ENCODE results near the gene LARP4.
A peak's percentile ranks its signal among the peaks of the same experiment; 100 is the strongest.
"Not testable (repeated sequence)": the region's sequence is repeated elsewhere in the genome, so short reads cannot be mapped to it uniquely, and the experiment has no call there.

Gene LARP4

DNA sequence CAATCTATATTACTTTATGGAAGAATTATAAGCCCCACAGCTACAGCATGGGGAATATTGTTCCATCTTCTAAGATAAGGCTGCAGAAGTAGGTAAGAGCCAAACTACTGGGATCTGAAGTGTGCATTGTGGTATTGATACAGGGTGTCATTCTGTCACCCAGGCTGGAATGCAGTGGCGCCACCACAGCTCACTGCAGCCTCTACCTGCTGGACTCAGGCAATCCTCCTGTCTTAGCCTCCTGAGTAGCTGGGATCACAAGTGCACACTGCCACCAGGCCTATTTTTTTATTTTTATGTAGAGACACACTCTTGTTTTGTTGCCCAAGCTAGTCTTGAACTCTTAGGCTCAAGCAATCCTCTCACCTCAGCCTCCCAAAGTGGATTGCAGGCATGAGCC, 82.8 kb downstream of the LARP4 start:
- DNase-seq (ENCODE audit: low read depth) = no peak

- no peak for DNase-seq (ENCODE audit: low read depth)
Observed at GRCh38 chr12:50488801-50489200, 88.1 kb downstream of the LARP4 start.

DNA sequence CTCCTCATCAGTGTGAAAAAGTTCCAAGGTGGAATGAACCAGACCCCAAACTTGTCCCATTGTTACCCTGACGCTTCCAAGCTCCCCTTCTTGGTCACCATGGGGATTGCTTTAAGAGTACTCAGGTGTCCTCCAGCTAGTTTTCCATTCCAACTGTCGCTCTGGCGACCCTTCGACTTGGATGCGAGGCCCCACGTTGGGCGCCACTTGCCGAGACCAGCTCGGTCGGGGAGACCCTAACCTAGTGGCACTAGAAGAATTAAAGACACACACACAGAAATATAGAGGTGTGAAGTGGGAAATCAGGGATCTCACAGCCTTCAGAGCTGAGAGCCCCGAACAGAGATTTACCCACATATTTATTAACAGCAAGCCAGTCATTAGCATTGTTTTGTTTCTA, 97.4 kb downstream of the LARP4 start:
- DNase-seq (ENCODE audit: low read depth) = not testable (repeated sequence)

- DNase-seq (ENCODE audit: low read depth) = peak; percentile 87
Observed at GRCh38 chr12:50504798-50505674, 104.4 kb downstream of the LARP4 start, which contains the start of gene DIP2B. DIP2B (plus strand) TSS chr12:50504985; CDS start chr12:50505141, 156 bp downstream.

DNA sequence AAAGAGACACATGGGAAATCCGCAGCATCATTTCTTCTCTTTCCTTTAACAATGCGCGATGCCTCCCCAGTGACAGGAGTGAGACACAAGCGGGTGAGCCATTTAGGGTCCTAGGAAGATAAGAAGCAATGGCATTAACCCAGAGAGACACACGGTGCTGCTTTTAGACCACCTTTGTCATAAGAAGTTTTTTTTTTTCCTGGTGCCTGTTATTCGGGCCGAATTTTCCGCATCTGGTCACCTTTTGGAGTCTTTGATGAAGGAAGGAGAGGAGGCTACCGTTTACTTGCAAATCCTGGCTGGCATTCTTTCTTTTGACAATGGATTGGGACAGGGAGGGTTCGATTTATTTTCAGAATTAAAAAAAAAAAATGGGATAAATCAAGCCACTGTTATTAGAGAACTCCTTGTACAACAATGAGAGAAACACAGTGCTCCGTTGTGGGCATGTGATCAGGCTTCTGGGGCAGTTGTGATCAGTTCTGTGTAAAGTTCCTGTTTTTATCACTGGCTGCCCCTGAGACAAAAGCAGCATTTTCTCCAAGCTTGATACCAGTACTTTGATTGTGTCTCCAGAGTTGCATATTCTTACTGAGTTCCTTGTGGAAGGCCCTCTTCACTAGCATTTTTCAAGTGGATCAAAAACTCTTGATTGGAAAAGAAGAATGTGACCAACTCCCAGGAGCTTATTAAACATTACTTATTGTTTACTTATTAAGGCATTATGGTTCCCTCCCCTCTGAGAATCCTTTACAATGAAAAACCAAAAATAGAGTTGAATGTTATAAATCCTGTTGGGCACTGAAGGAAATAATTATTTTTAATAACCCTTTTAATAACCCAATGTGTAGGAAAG, 105.2 kb downstream of the LARP4 start:
- no peak for DNase-seq (ENCODE audit: low read depth)

DNA sequence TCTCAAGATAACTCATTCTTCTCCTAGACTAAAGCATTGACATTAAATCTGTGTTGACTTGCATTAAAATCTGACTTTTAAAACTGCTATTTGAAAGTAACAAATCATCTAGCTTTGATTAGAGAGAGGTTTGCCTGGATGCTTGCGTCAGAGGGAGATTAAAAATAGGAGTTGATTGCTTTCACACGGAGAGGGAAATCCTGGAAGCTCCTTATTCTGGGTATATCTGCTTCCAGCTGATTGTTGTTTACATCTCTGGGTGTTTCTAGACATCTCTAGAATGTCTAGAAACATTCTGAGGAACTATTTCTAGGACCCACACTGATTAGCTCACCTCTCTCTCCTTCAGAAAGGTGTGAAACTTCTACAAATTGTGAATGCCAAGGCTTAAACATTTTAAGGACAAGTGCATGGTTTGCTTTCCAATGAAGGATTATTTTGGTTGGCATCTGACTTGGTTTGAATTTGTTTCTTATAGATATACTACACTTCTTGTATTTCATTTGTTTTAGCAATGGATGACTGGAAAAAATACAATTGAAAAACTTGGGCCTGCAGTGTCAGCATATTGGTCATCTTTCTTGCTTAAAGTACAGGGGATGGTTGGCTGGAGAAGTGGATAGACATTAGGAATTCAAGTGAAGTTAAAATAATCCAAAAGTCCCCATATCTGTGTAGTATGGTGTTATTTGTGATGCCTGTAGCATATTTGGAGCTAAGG, 106.2 kb downstream of the LARP4 start:
- DNase-seq (ENCODE audit: low read depth) = no peak

DNA sequence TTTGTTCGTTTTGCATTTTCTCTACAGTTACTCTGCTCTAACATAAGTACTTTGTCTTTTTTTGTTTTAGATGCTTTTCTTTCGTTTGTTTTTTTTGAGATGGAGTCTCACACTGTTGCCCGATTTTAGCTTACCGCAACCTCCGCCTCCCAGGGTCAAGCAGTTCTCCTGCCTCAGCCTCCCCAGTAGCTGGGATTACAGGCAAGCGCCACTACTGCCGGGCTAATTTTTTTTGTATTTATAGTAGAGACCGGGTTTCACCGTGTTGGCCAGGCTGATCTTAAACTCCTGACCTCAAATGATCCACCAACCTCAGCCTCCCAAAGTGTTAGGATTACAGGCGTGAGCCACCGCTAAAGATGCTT, 106.8 kb downstream of the LARP4 start:
- DNase-seq (ENCODE audit: low read depth) = no peak

DNA sequence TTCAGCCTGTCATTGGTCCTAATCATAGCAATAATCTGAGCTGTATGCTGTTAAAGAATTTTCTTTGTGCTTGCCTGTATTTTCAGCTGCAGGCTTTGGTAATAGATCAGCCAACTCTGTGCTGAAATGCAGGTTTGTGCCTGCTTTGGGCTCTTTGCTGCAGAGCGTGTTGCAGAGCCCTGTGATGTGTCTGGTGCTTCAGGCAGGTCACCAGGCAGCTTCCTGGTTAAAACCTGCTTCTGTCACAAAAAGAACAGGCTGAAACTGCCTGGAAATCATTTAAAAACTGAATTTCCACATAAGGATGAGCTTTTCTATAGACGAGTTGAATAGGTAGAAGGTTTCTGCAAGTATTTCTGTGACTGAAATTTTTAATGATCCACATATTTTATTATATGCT, 107.2 kb downstream of the LARP4 start:
- DNase-seq (ENCODE audit: low read depth) = no peak

DNA sequence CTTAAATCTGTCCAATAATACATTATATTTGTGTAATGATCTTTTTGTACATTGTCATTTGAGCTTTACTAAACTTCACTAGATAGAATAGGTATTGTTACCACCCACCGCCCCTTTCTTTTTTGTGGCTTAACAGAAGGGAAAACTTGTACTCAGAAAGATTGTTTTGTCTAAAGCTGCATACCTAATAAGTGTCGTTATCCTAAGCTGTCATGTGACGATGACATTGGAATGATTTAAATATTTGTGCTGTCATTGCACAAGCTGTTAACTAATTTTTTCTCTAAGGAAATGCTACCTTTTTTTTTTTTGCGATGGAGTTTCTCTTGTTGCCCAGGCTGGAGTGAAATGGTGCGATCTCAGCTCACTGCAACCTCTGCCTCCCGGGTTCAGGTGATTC, 107.7 kb downstream of the LARP4 start:
- no peak for DNase-seq (ENCODE audit: low read depth)

GRCh38 chr12:50508970-50509663, 108.4 kb downstream of the LARP4 start:
- DNase-seq (ENCODE audit: low read depth) = no peak

DNA sequence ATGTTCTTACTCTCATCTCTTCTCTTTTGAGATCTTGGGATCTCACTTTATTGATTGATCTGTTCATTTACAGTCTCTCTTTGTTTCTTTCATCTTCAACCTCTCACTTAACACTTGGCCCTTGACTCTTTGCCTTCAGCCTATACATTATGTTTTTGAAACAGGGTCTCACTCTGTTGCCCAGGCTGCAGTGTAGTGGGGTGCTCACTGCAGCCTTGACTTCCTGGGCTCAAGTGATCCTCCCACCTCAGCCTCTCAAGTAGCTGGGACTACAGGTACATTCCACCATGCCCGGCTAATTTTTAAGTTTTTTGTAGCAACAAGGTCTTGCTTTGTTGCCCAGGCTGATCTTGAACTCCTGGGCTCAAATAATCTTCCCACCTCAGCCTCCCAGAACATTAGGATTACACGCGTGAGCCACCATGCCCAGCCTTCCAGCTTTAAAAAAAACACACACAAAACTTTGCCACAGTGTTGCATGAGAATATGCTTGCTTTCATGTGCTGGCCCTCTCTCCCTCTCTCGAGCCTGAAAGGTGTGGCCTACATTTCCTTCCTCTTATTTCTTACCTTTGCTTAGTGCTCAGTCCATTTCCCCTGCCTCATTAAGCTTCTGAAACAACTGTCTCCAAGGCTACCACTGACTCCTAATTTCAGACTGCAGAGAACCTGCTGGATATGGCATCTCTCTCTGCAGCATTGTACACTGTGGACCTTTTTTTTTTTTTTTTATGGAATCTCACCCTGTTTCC, 114.0 kb downstream of the LARP4 start:
- DNase-seq (ENCODE audit: low read depth) = no peak

DNA sequence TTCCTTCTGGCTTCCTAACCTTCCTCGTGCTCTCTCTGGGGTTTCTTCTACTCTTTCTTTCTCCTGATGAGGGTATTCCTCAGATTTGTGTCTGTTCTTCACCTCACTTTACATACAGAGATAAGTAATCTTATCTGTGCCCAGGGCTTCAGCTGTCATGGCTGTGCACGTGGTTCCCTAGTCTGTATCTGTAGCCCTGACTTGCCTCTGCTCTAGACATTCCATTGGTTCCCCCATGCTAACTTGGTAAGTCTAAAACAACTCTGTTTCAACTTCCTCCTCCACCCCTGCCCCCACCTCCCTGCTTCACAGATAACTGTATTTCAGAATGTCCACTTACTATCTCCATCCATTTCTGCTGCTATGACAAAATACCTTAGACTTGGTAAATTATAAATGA, 114.9 kb downstream of the LARP4 start:
- no peak for DNase-seq (ENCODE audit: low read depth)

GRCh38 chr12:50517421-50518048, 116.8 kb downstream of the LARP4 start:
- DNase-seq (ENCODE audit: low read depth) = no peak

- DNase-seq (ENCODE audit: low read depth) = no peak
Observed at GRCh38 chr12:50518090-50518489, 117.4 kb downstream of the LARP4 start.

DNA sequence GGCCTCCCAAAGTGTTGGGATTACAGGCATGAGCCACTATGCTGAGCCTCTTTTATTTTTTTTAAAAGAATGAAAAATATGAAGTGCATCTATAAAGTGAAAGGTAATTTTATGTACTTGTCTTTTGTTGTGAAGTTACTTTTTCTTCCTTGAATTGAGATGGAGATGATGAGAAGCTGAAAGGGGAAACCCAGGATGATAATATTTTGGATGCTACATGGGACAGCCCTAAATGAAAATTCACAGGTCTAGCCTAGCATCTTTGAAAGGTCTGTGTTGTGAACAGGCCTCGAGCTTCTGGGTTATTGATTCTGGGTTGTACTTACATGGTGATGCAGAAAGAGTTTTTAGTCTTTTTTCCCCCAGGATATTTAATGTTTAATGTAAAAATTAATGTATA, 118.7 kb downstream of the LARP4 start:
- DNase-seq (ENCODE audit: low read depth) = no peak

- no peak for DNase-seq (ENCODE audit: low read depth)
Observed at GRCh38 chr12:50520416-50521207, 119.9 kb downstream of the LARP4 start.

DNA sequence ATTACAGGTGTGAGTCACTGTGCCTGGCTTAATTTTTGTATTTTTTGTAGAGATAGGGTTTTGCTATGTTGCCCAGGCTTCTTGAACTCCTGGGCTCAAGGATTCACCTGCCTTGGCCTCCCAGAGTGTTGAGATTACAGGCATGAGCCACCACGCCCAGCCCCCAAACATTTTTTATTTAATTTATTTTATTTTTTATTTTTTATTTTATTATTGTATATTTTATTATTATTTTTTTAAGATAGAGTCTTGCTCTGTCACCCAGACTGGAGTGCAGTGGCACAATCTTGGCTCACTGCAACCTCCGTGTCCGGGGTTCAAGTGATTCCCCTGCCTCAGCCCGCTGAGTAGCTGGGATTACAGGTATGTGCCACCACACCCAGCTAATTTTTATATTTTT, 121.1 kb downstream of the LARP4 start:
- not testable (repeated sequence) for DNase-seq (ENCODE audit: low read depth)

DNA sequence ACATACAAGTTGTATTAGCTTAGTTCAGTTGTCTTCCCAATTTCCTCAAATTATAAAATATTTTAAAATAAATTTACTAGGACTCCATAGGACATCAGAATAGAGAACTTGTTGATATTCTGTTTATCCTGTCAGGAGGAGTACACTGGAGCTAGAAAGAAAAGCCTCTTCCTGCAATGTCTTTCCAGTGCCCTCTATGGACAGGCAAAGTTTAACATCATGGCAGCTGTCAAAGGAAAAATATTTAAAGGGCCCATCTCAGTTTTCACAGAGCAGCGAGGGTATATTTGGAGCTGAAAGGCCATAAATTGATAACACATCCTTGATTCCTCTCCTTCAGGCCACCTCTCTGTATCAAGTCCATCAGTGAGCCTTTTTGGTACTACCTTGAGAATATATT, 123.1 kb downstream of the LARP4 start:
- DNase-seq (ENCODE audit: low read depth) = no peak

DNA sequence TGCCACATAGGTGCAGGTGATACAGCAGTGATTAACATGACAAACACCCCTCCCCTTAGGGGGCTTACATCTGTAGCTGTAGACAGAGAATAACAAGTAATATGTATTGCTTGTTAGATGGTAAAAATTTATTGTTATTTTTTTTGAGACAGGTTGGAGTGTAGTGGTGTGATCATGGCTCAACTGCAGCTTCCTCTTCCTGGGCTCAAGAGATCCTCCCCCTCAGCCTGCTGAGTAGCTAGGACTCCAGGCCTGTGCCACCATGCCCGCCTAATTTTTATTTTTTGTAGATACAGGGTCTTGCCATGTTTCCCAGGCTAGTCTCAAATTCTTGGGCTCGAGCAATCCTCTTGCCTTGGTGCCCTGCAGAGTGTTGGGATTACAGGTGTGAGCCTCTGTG, 123.9 kb downstream of the LARP4 start:
- DNase-seq (ENCODE audit: low read depth) = no peak

DNA sequence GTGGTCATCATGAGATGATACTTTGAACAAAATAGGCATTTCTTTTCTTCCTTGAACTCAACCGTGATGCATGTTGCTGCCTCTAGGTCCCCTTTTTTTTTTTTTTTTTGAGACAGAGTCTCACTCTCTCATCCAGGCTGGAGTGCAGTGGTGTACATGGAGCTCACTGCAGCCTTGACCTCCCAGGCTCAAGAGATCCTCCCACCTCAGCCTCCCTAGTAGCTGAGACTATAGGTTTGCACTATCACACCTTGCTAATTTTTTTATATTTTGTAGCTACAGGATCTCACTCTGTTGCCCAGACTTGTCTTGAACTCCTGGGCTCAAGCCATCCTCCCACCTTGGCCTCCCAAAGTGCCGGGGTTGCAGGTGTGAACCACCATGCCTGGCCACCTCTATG, 124.7 kb downstream of the LARP4 start:
- no peak for DNase-seq (ENCODE audit: low read depth)
